ENCODE measurements around the gene SPON1. TPM values are rescaled to one million over a fixed set of nuclear protein-coding genes. Genes with fewer than 3 reads are reported as not detected.

SPON1 gene
- total RNA-seq, 1 experiment from 2014 or later, result 6.4 TPM

DNA sequence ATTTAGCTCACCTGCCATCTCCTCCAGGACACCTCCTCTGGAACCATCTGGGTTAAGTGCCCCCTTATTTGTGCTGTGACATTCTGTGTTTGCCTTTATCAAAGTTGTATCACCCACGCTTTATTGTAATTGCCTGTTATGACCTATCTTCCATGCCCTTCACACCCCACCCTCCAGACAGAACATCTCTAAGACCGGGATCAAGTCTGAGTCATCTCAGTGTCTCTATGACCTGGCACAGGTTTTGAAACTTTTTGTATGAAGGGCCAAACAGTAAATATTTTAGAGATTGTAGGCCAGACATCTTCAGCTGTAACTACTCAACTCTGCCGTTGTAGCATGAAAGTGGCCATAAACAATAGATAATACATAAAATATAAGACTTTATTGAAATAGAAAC, 161.8 kb downstream of the SPON1 start:
- Mint-ChIP-seq H3K27me3 (ENCODE audit: low read depth) (no peaks in the 10 kb centered on the region), H3K9me3 (peaks cover 15% of the 10 kb centered on the region), H3K4me1 (no peaks in the 10 kb centered on the region), H3K36me3 (peaks cover 8% of the 10 kb centered on the region), H3K4me3 (no peak overlapping the region), H3K27ac (no peak overlapping the region)
- DNase-seq (ENCODE audit: low spot score), result no peak
- ChIA-PET CTCF (interaction anchor here (1.6 kb wide), 1 partner anchor 24 kb away, joined by 4 read pairs; no protein-coding TSS in a partner anchor), POLR2A (no interaction called here)
- TF ChIP-seq PRRX2 (CRISPR knock-in tag; IDR thresholded peaks at IDR 0.05) (no peak), ESRRA (CRISPR knock-in tag; IDR thresholded peaks at IDR 0.05; ENCODE audit: borderline replicate concordance) (no peak), MXD4 (CRISPR knock-in tag; IDR thresholded peaks at IDR 0.05; ENCODE audit: borderline replicate concordance) (no peak), HMGA2 (CRISPR knock-in tag; IDR thresholded peaks at IDR 0.05) (no peak), NR3C1 (CRISPR knock-in tag; conservative IDR thresholded peaks at IDR 0.05; ENCODE audit: low read depth) (no peak), ZNF232 (CRISPR knock-in tag; IDR thresholded peaks at IDR 0.05) (no peak), EMX1 (CRISPR knock-in tag; IDR thresholded peaks at IDR 0.05) (no peak), SMAD3 (CRISPR knock-in tag; IDR thresholded peaks at IDR 0.05; ENCODE audit: borderline replicate concordance) (no peak), CREB1 (CRISPR knock-in tag; IDR thresholded peaks at IDR 0.05) (no peak), NFYB (CRISPR knock-in tag; conservative IDR thresholded peaks at IDR 0.05; ENCODE audit: low read depth) (no peak)
- TF ChIP-seq, protein P1, sequence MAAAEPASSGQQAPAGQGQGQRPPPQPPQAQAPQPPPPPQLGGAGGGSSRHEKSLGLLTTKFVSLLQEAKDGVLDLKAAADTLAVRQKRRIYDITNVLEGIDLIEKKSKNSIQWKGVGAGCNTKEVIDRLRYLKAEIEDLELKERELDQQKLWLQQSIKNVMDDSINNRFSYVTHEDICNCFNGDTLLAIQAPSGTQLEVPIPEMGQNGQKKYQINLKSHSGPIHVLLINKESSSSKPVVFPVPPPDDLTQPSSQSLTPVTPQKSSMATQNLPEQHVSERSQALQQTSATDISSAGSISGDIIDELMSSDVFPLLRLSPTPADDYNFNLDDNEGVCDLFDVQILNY (CRISPR knock-in tag; IDR thresholded peaks at IDR 0.05), result no peak
- TF ChIP-seq, protein P2, sequence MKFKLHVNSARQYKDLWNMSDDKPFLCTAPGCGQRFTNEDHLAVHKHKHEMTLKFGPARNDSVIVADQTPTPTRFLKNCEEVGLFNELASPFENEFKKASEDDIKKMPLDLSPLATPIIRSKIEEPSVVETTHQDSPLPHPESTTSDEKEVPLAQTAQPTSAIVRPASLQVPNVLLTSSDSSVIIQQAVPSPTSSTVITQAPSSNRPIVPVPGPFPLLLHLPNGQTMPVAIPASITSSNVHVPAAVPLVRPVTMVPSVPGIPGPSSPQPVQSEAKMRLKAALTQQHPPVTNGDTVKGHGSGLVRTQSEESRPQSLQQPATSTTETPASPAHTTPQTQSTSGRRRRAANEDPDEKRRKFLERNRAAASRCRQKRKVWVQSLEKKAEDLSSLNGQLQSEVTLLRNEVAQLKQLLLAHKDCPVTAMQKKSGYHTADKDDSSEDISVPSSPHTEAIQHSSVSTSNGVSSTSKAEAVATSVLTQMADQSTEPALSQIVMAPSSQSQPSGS (CRISPR knock-in tag; IDR thresholded peaks at IDR 0.05; ENCODE audit: borderline replicate concordance, low read depth), result no peak
- TF ChIP-seq, protein P3, sequence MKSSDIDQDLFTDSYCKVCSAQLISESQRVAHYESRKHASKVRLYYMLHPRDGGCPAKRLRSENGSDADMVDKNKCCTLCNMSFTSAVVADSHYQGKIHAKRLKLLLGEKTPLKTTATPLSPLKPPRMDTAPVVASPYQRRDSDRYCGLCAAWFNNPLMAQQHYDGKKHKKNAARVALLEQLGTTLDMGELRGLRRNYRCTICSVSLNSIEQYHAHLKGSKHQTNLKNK (CRISPR knock-in tag; IDR thresholded peaks at IDR 0.05), result no peak
- TF ChIP-seq, protein P4, sequence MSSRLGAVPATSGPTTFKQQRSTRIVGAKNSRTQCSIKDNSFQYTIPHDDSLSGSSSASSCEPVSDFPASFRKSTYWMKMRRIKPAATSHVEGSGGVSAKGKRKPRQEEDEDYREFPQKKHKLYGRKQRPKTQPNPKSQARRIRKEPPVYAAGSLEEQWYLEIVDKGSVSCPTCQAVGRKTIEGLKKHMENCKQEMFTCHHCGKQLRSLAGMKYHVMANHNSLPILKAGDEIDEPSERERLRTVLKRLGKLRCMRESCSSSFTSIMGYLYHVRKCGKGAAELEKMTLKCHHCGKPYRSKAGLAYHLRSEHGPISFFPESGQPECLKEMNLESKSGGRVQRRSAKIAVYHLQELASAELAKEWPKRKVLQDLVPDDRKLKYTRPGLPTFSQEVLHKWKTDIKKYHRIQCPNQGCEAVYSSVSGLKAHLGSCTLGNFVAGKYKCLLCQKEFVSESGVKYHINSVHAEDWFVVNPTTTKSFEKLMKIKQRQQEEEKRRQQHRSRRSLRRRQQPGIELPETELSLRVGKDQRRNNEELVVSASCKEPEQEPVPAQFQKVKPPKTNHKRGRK (CRISPR knock-in tag; IDR thresholded peaks at IDR 0.05; ENCODE audit: borderline replicate concordance), result no peak
- TF ChIP-seq, protein P5, sequence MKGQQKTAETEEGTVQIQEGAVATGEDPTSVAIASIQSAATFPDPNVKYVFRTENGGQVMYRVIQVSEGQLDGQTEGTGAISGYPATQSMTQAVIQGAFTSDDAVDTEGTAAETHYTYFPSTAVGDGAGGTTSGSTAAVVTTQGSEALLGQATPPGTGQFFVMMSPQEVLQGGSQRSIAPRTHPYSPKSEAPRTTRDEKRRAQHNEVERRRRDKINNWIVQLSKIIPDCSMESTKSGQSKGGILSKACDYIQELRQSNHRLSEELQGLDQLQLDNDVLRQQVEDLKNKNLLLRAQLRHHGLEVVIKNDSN (CRISPR knock-in tag; IDR thresholded peaks at IDR 0.05), result no peak
- TF ChIP-seq, protein P6, sequence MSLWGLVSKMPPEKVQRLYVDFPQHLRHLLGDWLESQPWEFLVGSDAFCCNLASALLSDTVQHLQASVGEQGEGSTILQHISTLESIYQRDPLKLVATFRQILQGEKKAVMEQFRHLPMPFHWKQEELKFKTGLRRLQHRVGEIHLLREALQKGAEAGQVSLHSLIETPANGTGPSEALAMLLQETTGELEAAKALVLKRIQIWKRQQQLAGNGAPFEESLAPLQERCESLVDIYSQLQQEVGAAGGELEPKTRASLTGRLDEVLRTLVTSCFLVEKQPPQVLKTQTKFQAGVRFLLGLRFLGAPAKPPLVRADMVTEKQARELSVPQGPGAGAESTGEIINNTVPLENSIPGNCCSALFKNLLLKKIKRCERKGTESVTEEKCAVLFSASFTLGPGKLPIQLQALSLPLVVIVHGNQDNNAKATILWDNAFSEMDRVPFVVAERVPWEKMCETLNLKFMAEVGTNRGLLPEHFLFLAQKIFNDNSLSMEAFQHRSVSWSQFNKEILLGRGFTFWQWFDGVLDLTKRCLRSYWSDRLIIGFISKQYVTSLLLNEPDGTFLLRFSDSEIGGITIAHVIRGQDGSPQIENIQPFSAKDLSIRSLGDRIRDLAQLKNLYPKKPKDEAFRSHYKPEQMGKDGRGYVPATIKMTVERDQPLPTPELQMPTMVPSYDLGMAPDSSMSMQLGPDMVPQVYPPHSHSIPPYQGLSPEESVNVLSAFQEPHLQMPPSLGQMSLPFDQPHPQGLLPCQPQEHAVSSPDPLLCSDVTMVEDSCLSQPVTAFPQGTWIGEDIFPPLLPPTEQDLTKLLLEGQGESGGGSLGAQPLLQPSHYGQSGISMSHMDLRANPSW (CRISPR knock-in tag; conservative IDR thresholded peaks at IDR 0.05; ENCODE audit: low read depth), result no peak
- TF ChIP-seq, protein P7, sequence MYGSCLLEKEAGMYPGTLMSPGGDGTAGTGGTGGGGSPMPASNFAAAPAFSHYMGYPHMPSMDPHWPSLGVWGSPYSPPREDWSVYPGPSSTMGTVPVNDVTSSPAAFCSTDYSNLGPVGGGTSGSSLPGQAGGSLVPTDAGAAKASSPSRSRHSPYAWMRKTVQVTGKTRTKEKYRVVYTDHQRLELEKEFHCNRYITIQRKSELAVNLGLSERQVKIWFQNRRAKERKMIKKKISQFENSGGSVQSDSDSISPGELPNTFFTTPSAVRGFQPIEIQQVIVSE (CRISPR knock-in tag; IDR thresholded peaks at IDR 0.05; ENCODE audit: borderline replicate concordance), result no peak
- TF ChIP-seq, protein P8, sequence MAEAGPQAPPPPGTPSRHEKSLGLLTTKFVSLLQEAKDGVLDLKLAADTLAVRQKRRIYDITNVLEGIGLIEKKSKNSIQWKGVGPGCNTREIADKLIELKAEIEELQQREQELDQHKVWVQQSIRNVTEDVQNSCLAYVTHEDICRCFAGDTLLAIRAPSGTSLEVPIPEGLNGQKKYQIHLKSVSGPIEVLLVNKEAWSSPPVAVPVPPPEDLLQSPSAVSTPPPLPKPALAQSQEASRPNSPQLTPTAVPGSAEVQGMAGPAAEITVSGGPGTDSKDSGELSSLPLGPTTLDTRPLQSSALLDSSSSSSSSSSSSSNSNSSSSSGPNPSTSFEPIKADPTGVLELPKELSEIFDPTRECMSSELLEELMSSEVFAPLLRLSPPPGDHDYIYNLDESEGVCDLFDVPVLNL (CRISPR knock-in tag; IDR thresholded peaks at IDR 0.05; ENCODE audit: borderline replicate concordance, low read depth), result no peak
- ATAC-seq, result no peak
